Inferior parietal cortex (tissue), 1 donor: Measurements from ENCODE around the gene LCAT.

Source experiments
- DNase-seq: peaks from one replicate; pipeline ENCODE4 v3.0.0-alpha.2; 2016; ENCODE audit errors: extremely low spot score

Gene LCAT

GRCh38 chr16:67909056-67909742, 34.7 kb downstream of the LCAT start:
- no peak for DNase-seq

- DNase-seq: no peak
Observed at GRCh38 chr16:67907397-67908180, 36.3 kb downstream of the LCAT start.

- DNase-seq: no peak
Observed at GRCh38 chr16:67902831-67903230, 41.1 kb downstream of the LCAT start.

GRCh38 chr16:67901734-67902133, 42.2 kb downstream of the LCAT start:
- DNase-seq: no peak

GRCh38 chr16:67897231-67897630, 46.7 kb downstream of the LCAT start:
- peak; percentile 24 for DNase-seq

GRCh38 chr16:67893743-67894399, 50.0 kb downstream of the LCAT start:
- no peak for DNase-seq

GRCh38 chr16:67892899-67893742, 50.8 kb downstream of the LCAT start, which contains the start of gene PSKH1:
TSS of gene PSKH1 (plus strand) at chr16:67893254. CDS start at chr16:67908750, 15,496 bp downstream.
- peak; percentile 89 for DNase-seq

GRCh38 chr16:67892375-67892774, 51.5 kb downstream of the LCAT start:
- no peak for DNase-seq
